HG02759 (cell line): ENCODE measurements around the gene SDR39U1.

ENCODE experiments used
- ATAC-seq: cut with Tn5 transposase; IDR thresholded peaks from one replicate; pipeline ENCODE4 v1.9.1; 2021; ENCODE audit warnings: mild to moderate bottlenecking, moderate library complexity; ENCODE audit not compliant: unreplicated experiment

The SDR39U1 gene

DNA sequence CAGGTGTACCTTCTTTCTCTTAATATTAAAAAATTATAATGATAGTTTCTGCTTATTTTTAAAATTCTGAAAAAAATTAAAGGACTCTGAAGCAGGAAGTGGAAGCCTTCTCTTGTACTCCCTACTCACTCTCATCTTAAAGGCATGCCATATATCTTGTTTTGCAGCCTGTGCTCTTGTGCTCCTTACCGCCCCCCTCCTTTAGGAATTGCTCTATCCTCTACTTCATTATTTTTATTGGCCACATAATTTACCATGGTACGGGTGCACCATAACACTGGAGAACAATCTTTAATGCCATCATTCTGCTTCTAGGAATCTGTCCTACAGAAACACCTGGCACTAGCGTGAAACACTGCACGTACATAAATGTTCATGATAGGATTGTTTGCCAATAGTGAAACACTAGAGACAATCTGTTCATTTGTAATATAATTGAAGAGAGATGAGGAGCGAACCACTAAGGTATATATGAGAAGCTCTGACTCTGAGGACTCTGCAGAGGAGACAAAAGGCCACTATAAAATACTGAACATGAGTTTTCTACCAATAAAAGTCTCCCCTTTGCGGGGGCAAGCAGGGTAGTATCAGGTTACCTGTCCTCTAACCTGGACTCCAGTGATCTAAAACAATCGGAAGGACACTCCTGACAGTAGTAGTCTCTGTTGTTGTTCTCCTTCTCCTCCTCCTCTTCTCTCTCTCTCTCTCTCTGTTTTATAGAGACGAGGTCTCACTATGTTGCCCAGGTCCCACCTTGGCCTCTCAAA is 50.1 kb downstream of the SDR39U1 start:
- ATAC-seq: no peak

DNA sequence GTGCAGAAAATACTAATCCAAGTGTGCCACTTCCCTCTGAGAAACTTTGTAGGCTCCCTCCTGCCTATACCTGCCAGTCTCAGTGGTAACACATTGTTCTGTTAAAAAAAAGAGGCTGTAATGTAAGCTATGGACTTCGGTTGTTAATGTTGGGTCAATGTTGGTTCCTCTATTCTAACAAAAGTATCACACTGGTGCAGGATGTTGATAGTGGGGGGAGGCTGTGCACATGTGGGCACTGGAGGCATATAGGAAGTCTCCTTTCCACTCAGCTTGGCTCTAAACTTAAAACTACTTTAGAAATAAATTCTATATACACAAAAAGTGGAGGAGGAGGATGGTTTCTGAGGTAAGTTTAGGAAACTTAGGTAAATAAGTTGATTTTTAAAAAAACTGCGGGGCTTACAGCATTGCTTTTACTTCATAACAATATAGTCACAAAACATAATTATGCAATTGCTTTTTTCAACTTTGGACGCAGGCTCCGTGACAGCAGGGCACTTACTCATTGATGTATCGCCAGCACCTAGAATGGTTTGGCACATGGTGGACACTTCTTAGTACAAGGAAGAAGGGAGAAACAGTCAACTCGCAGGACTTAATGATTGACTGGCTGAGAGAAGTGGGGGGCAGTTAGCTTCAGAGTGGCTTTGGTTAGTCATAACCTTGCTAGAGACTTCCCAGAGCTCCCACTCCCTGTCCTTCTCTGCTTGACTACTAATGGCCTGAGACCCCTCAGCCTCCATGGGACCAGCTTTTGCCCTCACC is 51.7 kb downstream of the SDR39U1 start:
- no peak for ATAC-seq
